ENCODE results near the gene PHAF1.

Gene PHAF1

DNA sequence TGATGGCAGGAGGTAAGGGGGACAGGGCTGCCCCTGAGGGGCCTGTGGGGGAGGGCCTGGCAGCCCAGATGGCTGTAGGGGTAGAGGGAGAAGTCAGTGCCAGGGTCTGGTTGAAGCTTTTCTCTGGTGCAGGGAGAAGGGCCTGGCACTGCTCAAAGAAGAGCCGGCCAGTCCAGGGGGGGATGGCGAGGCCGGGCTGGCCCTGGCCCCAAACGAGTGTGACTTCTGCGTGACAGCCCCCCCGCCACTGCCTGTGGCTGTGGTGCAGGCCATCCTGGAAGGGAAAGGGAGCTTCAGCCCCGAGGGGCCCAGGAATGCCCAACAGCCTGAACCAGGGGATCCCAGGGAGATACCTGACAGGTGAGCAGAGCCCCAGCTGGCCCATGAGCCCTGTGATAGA is 57.8 kb downstream of the PHAF1 start:
- DNase-seq, result no peak
- Histone ChIP-seq H3K4me3 (no peak overlapping the region), H3K27me3 (peaks cover 0 to 35% of the 10 kb centered on the region in 2 donors), H3K9me3 (no peaks in the 10 kb centered on the region), H3K27ac (peak overlapping the region in 1 of 2 donors; percentile 11), H3K4me1 (peaks cover 4 to 71% (median 65%) of the 10 kb centered on the region in 4 donors), H3K36me3 (no peaks in the 10 kb centered on the region)
- TF ChIP-seq, protein P1, sequence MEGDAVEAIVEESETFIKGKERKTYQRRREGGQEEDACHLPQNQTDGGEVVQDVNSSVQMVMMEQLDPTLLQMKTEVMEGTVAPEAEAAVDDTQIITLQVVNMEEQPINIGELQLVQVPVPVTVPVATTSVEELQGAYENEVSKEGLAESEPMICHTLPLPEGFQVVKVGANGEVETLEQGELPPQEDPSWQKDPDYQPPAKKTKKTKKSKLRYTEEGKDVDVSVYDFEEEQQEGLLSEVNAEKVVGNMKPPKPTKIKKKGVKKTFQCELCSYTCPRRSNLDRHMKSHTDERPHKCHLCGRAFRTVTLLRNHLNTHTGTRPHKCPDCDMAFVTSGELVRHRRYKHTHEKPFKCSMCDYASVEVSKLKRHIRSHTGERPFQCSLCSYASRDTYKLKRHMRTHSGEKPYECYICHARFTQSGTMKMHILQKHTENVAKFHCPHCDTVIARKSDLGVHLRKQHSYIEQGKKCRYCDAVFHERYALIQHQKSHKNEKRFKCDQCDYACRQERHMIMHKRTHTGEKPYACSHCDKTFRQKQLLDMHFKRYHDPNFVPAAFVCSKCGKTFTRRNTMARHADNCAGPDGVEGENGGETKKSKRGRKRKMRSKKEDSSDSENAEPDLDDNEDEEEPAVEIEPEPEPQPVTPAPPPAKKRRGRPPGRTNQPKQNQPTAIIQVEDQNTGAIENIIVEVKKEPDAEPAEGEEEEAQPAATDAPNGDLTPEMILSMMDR (IDR thresholded peaks at IDR 0.05), result no peak
- intact Hi-C loops (cut with DNase I; ENCODE audit: low total_unique reads), result no loop called here

DNA sequence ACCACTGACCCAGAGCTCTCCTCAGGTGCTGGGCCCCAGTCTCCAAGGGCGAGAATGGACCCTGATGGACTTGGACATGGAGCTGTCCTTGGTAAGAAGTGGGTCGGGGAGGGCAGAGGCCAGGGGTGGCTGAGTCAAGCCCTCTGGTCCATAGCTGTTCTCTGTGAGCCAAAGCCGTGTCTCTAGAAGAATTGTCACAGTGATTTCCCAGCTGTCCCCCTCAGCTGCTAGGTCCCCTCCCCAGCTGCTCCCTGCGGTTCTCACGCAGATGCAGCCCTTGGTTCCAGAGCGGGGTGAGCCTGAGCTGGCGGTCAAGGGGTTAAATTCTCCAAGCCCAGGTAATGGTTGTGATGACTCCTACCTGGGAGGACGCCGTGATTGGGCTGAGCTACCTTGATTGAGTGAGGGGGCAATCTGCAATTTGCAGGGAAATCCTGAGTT is 59.3 kb downstream of the PHAF1 start:
- Histone ChIP-seq H3K27me3 (peaks cover 0 to 22% of the 10 kb centered on the region in 2 donors), H3K36me3 (no peaks in the 10 kb centered on the region), H3K27ac (peak overlapping the region; percentile 92 to 96), H3K9me3 (no peaks in the 10 kb centered on the region), H3K4me3 (no peak overlapping the region), H3K4me1 (peaks cover 0 to 68% (median 59%) of the 10 kb centered on the region in 4 donors)
- intact Hi-C loops (cut with DNase I; ENCODE audit: low total_unique reads), result no loop called here
- no peak for DNase-seq
- TF ChIP-seq, protein P1 (IDR thresholded peaks at IDR 0.05), result no peak

DNA sequence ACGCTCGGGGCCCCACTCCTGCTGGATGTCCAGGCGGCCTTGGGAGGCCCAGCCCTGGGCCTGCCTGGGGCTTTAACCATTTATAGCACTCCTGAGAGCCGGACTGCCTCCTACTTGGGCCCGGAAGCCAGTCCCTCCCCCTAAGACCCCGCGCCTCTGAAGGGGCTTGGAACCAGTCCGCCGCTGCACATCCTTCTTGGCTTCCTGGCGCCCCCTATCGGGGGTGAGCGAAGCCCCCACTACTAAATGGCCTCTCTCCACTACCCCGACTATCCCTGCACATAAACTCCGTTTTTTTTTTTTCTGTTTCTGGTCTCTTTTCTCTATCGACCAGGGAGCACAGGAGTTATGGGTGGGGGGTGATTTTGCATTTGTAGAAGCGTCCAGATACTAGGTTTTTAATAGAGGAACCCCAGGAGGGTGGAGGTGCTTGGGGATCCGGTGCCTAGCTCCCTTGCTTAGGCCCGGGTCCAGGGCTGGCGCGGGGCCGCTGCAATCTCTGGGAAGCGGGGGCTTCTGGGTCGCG is 60.0 kb downstream of the PHAF1 start:
- Histone ChIP-seq H3K9me3 (no peaks in the 10 kb centered on the region), H3K27me3 (peaks cover 0 to 15% of the 10 kb centered on the region in 2 donors), H3K4me1 (peaks cover 7 to 65% (median 58%) of the 10 kb centered on the region in 4 donors), H3K27ac (peak overlapping the region; percentile 92 to 96), H3K36me3 (no peaks in the 10 kb centered on the region), H3K4me3 (peak overlapping the region; percentile 49 to 59)
- TF ChIP-seq, protein P1 (IDR thresholded peaks at IDR 0.05), result peak in 1 of 2 experiments; percentile 42
- intact Hi-C loops (cut with DNase I; ENCODE audit: low total_unique reads), result no loop called here
- no peak for DNase-seq

DNA sequence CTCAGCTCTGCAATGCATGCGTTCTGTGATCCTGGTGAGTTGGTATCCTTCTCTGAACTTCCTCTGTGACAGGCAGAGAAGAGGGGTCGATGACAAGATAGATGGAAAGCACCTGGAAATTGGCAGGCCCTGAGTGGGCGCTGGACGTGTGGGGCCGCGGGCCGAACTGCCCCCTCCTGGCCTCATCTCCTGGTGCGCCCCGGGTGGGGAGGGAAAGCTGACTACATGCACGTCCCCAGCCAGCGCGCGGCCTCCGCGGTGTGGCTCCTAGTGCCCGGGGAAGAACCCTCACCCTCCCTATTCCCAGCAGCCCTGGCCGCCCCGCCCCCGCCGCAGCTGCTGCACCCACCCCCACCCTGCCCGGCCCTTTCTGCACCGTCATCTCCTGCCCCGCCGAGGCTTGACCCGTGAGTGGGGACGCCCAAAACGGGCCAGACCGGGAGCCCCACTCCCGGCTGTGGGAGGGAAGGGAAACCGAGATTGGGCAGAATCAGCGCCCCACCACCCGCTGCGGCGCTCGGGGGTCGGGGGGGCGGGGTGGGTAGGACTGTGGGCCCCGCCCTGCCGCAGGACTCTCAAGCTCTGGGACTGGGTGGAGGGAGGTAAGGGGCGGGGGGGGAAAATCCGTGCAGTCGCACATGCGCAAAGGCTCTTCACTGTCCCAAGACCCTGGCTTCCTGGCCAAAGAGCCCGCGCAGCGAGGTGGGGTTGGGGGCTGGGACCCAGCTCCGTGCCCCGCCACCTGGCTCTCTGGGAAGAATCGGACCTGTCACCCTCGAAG is 60.6 kb downstream of the PHAF1 start, which contains the start of gene NOL3:
Gene NOL3 (plus strand): TSS at position 371 of the 781 bp plus-strand sequence.
- peak within 1 kb of the TSS; percentile 92 to 96 for H3K27ac ChIP-seq
- DNase-seq, result peak; percentile 89 to 96
- H3K4me1 ChIP-seq, result peaks cover 7 to 65% (median 58%) of the 10 kb centered on the region in 4 donors
- intact Hi-C loops (cut with DNase I; ENCODE audit: low total_unique reads), result no loop called here
- TF ChIP-seq, protein P1 (IDR thresholded peaks at IDR 0.05), result peak in 1 of 2 experiments; percentile 35
- peaks cover 0 to 5% (median 3%) of the 10 kb centered on the region in 3 donors for H3K36me3 ChIP-seq
- H3K27me3 ChIP-seq, result peaks cover 0 to 9% of the 10 kb centered on the region in 2 donors
- H3K4me3 ChIP-seq, result peak within 1 kb of the TSS; percentile 49 to 59
- no peaks in the 10 kb centered on the region for H3K9me3 ChIP-seq

DNA sequence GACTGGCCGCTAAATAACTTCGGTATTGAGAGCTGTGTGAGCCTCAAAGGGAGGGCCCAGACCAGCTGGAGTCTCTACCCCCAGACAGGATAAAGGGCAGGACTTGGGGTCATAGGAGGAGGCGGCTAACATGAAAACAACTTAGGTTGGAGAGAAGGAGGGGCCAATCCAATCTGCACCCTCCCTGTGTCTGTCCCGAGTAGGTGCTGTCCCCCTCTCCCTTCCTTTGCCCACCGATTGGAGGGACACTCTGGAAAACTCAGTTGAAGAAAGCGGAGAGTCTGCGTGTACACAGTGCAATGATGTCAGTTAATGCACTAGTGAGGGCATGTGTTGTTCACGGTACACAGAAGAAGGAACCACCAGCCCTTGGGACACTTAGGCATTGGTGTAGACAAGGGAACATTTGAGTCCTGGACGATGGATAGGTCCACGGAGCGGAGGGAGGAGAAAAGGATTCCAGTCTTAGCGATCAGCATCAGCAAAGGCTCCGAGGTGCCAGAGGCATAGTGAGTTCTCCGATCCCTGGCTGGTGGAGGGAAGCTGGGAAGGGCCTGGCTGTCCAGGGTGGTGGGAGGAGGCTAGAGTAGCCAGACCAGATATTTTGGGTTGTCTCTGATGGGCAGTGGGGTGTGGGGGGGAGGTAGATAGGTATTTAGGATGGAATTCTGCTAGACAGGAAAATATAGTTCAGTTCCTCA is 61.4 kb downstream of the PHAF1 start:
- intact Hi-C loops (cut with DNase I; ENCODE audit: low total_unique reads), result no loop called here
- peaks cover 7 to 59% (median 52%) of the 10 kb centered on the region in 4 donors for H3K4me1 ChIP-seq
- H3K27me3 ChIP-seq, result peaks cover 0 to 1% of the 10 kb centered on the region in 2 donors
- TF ChIP-seq, protein P1 (IDR thresholded peaks at IDR 0.05), result no peak
- DNase-seq, result no peak
- peak overlapping the region; percentile 49 to 59 for H3K4me3 ChIP-seq
- peak overlapping the region; percentile 92 to 96 for H3K27ac ChIP-seq
- peaks cover 0 to 6% (median 5%) of the 10 kb centered on the region in 3 donors for H3K36me3 ChIP-seq
- H3K9me3 ChIP-seq, result no peaks in the 10 kb centered on the region
